HG02610 (cell line): ENCODE measurements around the gene PRSS1.

ENCODE experiments used
- ATAC-seq: cut with Tn5 transposase; IDR thresholded peaks from one replicate; pipeline ENCODE4 v1.9.1; 2021; ENCODE audit warnings: mild to moderate bottlenecking, moderate library complexity; ENCODE audit not compliant: unreplicated experiment

The PRSS1 gene

GRCh38 chr7:142792593-142792992 lies 43.3 kb downstream of the PRSS1 start:
- ATAC-seq, result no peak

- ATAC-seq, result no peak
Measured at GRCh38 chr7:142793156-142793555, 43.9 kb downstream of the PRSS1 start.

GRCh38 chr7:142795339-142795863 lies 46.1 kb downstream of the PRSS1 start:
- ATAC-seq, result no peak

- no peak for ATAC-seq
Measured at GRCh38 chr7:142796001-142796500, 46.8 kb downstream of the PRSS1 start.

- ATAC-seq, result peak; percentile 32
Measured at GRCh38 chr7:142796501-142797390, 47.5 kb downstream of the PRSS1 start.

GRCh38 chr7:142797391-142798377 lies 48.4 kb downstream of the PRSS1 start:
- ATAC-seq, result peak; percentile 25

GRCh38 chr7:142798451-142799436 lies 49.5 kb downstream of the PRSS1 start:
- no peak for ATAC-seq

GRCh38 chr7:142799437-142799835 lies 50.2 kb downstream of the PRSS1 start:
- no peak for ATAC-seq

GRCh38 chr7:142800088-142800487 lies 50.8 kb downstream of the PRSS1 start:
- no peak for ATAC-seq

- no peak for ATAC-seq
Measured at GRCh38 chr7:142800699-142801260, 51.5 kb downstream of the PRSS1 start.

- no peak for ATAC-seq
Measured at GRCh38 chr7:142801601-142802295, 52.5 kb downstream of the PRSS1 start.

- no peak for ATAC-seq
Measured at GRCh38 chr7:142802301-142802700, 53.0 kb downstream of the PRSS1 start.
